H1 (cell line): ENCODE data around the gene MYH13. TPM values are rescaled to one million over a fixed set of nuclear protein-coding genes. Genes with fewer than 3 reads are reported as not detected.

Experiments
- CTCF ChIA-PET: fragments of 300-600 bp; sonication (Branson Sonifier 250); formaldehyde crosslinking; loops from one replicate; lab custom pipeline; 2021; ENCODE audit not compliant: partially characterized antibody; lab: Charles Lee
- POLR2A ChIA-PET: fragments of 300-600 bp; sonication (Branson Sonifier 250); formaldehyde crosslinking; loops from one replicate; lab custom pipeline; 2021; ENCODE audit warnings: inconsistent platforms; ENCODE audit not compliant: partially characterized antibody; lab: Charles Lee
- DNase-seq, 2 experiments: peaks; one replicate each; pipeline versions ENCODE4 v3.0.0 to v3.0.0-alpha.2; 2010 to 2022; ENCODE audit warnings: low spot score in 2 of 2, low read depth in 1 of 2, mixed read lengths in 1 of 2
- FAIRE-seq: peaks from 2 replicates; lab custom pipeline; 2011; peaks lifted over from hg19 to GRCh38; lab: Jason Lieb, UNC
- H2AFZ ChIP-seq: 2 replicates; pipeline ENCODE4 v1.8.1; 2012; ENCODE audit warnings: low read length, inconsistent platforms
- H2AK5ac ChIP-seq: 2 replicates; pipeline ENCODE4 v1.6.1; 2013; ENCODE audit warnings: low read depth, low read length
- H2BK120ac ChIP-seq: replicated peaks from 2 replicates; pipeline ENCODE3; 2013; ENCODE audit warnings: low read depth, low read length, inconsistent platforms
- H2BK12ac ChIP-seq: 2 replicates; pipeline ENCODE4 v1.6.1; 2013; ENCODE audit warnings: low read depth, low read length
- H2BK15ac ChIP-seq: 2 replicates; pipeline ENCODE4 v1.6.1; 2013; ENCODE audit warnings: low read length
- H2BK20ac ChIP-seq: 2 replicates; pipeline ENCODE4 v1.6.1; 2013; ENCODE audit warnings: low read length
- H2BK5ac ChIP-seq: 2 replicates; pipeline ENCODE4 v1.6.1; 2013; ENCODE audit warnings: low read depth, low read length
- H3K14ac ChIP-seq: 2 replicates; pipeline ENCODE4 v1.6.1; 2013; ENCODE audit warnings: inconsistent platforms; ENCODE audit not compliant: insufficient read length
- H3K18ac ChIP-seq: 2 replicates; pipeline ENCODE4 v1.6.1; 2013; ENCODE audit warnings: low read length; ENCODE audit errors: extremely low read depth
- H3K23ac ChIP-seq: 2 replicates; pipeline ENCODE4 v1.6.1; 2013; ENCODE audit warnings: inconsistent platforms; ENCODE audit not compliant: insufficient read length
- H3K23me2 ChIP-seq: 2 replicates; pipeline ENCODE4 v1.6.1; 2013; ENCODE audit warnings: low read depth, low read length
- H3K27ac ChIP-seq: 2 replicates; pipeline ENCODE4 v1.6.1; 2011; ENCODE audit warnings: low read depth, low read length, inconsistent platforms
- H3K27me3 ChIP-seq, 4 experiments: replicated peaks in 1 of 4; 1 replicate in 1 of 4; 2 replicates in 3 of 4; pipeline versions ENCODE4 v1.6.1 to v1.8.1; 2011 to 2013; ENCODE audit warnings: low read length in 3 of 4, mild to moderate bottlenecking in 3 of 4, inconsistent platforms in 2 of 4, mixed read lengths in 2 of 4, moderate library complexity in 1 of 4; ENCODE audit not compliant: control insufficient read depth in 3 of 4, insufficient read depth in 3 of 4; ENCODE audit errors: extremely low read depth in 1 of 4
- H3K36me3 ChIP-seq, 4 experiments: 2 replicates each; pipeline versions ENCODE4 v1.6.1 to v1.8.1; 2011 to 2013; ENCODE audit warnings: mild to moderate bottlenecking in 4 of 4, low read length in 3 of 4, moderate library complexity in 2 of 4, control low read depth in 1 of 4, inconsistent platforms in 1 of 4; ENCODE audit not compliant: insufficient read depth in 4 of 4, control insufficient read depth in 2 of 4
- H3K4ac ChIP-seq: replicated peaks from 2 replicates; pipeline ENCODE3; 2013; ENCODE audit warnings: low read length, low read depth, mixed read lengths, inconsistent platforms; ENCODE audit not compliant: insufficient read length
- H3K4me1 ChIP-seq, 4 experiments: replicated peaks in 1 of 4; 1 replicate in 1 of 4; 2 replicates in 3 of 4; pipeline versions ENCODE4 v1.6.1 to v1.8.1; 2011 to 2013; ENCODE audit warnings: low read length in 3 of 4, inconsistent platforms in 2 of 4, mixed read lengths in 1 of 4; ENCODE audit not compliant: insufficient read depth in 4 of 4, control insufficient read depth in 3 of 4
- H3K4me2 ChIP-seq, 2 experiments: 2 replicates each; pipeline versions ENCODE4 v1.6.1 to v1.8.1; 2011 to 2013; ENCODE audit warnings: low read depth in 2 of 2, low read length in 2 of 2, control low read depth in 1 of 2, inconsistent platforms in 1 of 2, mild to moderate bottlenecking in 1 of 2; ENCODE audit not compliant: insufficient read depth in 1 of 2
- H3K4me3 ChIP-seq, 4 experiments: fragments of 200-600, 300-600 bp in 1 of 4; sonication (generic), shearing (Covaris generic), sonication (Bioruptor Twin) in 1 of 4; 2 replicates each; pipeline versions ENCODE4 v1.5.1 to v1.8.1; 2011 to 2016; ENCODE audit warnings: low read length in 4 of 4, low read depth in 3 of 4, control low read depth in 2 of 4, inconsistent platforms in 2 of 4, mild to moderate bottlenecking in 2 of 4, mixed read lengths in 1 of 4, moderate library complexity in 1 of 4; ENCODE audit not compliant: insufficient read depth in 2 of 4; ENCODE audit errors: extremely low read depth in 1 of 4
- H3K56ac ChIP-seq: replicated peaks from 2 replicates; pipeline ENCODE3; 2013; ENCODE audit warnings: low read depth, mild to moderate bottlenecking, mixed read lengths, low read length, inconsistent platforms; ENCODE audit not compliant: insufficient read length
- H3K79me1 ChIP-seq: 2 replicates; pipeline ENCODE4 v1.6.1; 2013; ENCODE audit warnings: low read depth, low read length, control low read depth
- H3K79me2 ChIP-seq, 2 experiments: 2 replicates each; pipeline versions ENCODE4 v1.6.1 to v1.8.1; 2012 to 2013; ENCODE audit warnings: low read length in 2 of 2, mild to moderate bottlenecking in 2 of 2, inconsistent platforms in 1 of 2; ENCODE audit not compliant: insufficient read depth in 2 of 2, control insufficient read depth in 1 of 2
- H3K9ac ChIP-seq, 4 experiments: replicated peaks in 1 of 4; 1 replicate in 1 of 4; 2 replicates in 3 of 4; pipeline versions ENCODE4 v1.6.1 to v1.8.1; 2011 to 2013; ENCODE audit warnings: low read depth in 3 of 4, low read length in 3 of 4, control low read depth in 2 of 4, mild to moderate bottlenecking in 2 of 4, moderate library complexity in 2 of 4, inconsistent platforms in 1 of 4; ENCODE audit errors: extremely low read depth in 1 of 4
- H3K9me3 ChIP-seq, 2 experiments: 2 replicates each; pipeline versions ENCODE4 v1.6.1 to v1.8.1; 2012 to 2013; ENCODE audit warnings: mild to moderate bottlenecking in 2 of 2, moderate library complexity in 2 of 2, control low read depth in 1 of 2, inconsistent platforms in 1 of 2, low read depth in 1 of 2, low read length in 1 of 2, mixed read lengths in 1 of 2; ENCODE audit not compliant: insufficient read depth in 2 of 2
- H4K20me1 ChIP-seq, 2 experiments: replicated peaks in 1 of 2; 2 replicates each; pipeline versions ENCODE3 to v1.8.1; 2011 to 2013; ENCODE audit warnings: inconsistent platforms in 2 of 2, low read length in 2 of 2, mild to moderate bottlenecking in 1 of 2; ENCODE audit not compliant: insufficient read depth in 2 of 2, control insufficient read depth in 1 of 2
- H4K5ac ChIP-seq: 2 replicates; pipeline ENCODE4 v1.6.1; 2013; ENCODE audit warnings: low read length, low read depth, mixed read lengths, inconsistent platforms; ENCODE audit not compliant: insufficient read length
- H4K8ac ChIP-seq: 2 replicates; pipeline ENCODE4 v1.8.0; 2013; ENCODE audit warnings: mild to moderate bottlenecking, moderate library complexity, low read length, inconsistent platforms; ENCODE audit not compliant: insufficient read depth; ENCODE audit errors: extremely low read depth
- H4K91ac ChIP-seq: replicated peaks from 2 replicates; pipeline ENCODE3; 2013; ENCODE audit warnings: low read length, mixed read lengths, inconsistent platforms; ENCODE audit not compliant: insufficient read length
- BRCA1 ChIP-seq: IDR thresholded peaks from 2 replicates; pipeline ENCODE4 v1.6.1; 2012; ENCODE audit warnings: low read depth, low read length, improper control_type of control experiment
- CHD1 ChIP-seq: IDR thresholded peaks from 2 replicates; pipeline ENCODE4 v1.6.1; 2012; ENCODE audit warnings: low read depth, low read length, improper control_type of control experiment
- EGR1 ChIP-seq: IDR thresholded peaks from 2 replicates; pipeline ENCODE4 v1.6.1; 2011; ENCODE audit warnings: low read depth, low read length, borderline replicate concordance
- HDAC6 ChIP-seq: IDR thresholded peaks from one replicate; pipeline ENCODE4 v1.7.1; 2012; ENCODE audit warnings: low read depth, mild to moderate bottlenecking, inconsistent platforms, low read length, moderate library complexity
- KDM5A ChIP-seq: fragments of 200-600 bp; IDR thresholded peaks from 2 replicates; pipeline ENCODE4 v1.7.1; 2012; ENCODE audit warnings: mild to moderate bottlenecking, low read length, inconsistent platforms, mixed read lengths
- RAD21 ChIP-seq, 2 experiments: IDR thresholded peaks in 1 of 2; conservative IDR thresholded peaks in 1 of 2; 2 replicates each; pipeline ENCODE4 v1.6.1; 2011; ENCODE audit warnings: low read depth in 2 of 2, low read length in 2 of 2, improper control_type of control experiment in 1 of 2, inconsistent platforms in 1 of 2, mild to moderate bottlenecking in 1 of 2, moderate library complexity in 1 of 2
- WGBS, 2 experiments: shearing (Covaris generic) in 1 of 2; methylation state at CpG; one replicate each; pipeline versions ENCODE4 v1.1.6 to v1.1.7; 2013 to 2015; ENCODE audit warnings: low lambda C conversion rate in 2 of 2, mixed read lengths in 2 of 2, inconsistent platforms in 1 of 2, low coverage in 1 of 2, missing lambda C conversion rate in 1 of 2; ENCODE audit not compliant: insufficient replicate concordance in 2 of 2, insufficient coverage in 1 of 2, insufficient read length in 1 of 2; ENCODE audit errors: extremely low coverage in 1 of 2, missing lambda C conversion rate in 1 of 2; 5-methylcytosine and 5-hydroxymethylcytosine counted together
- polyA plus RNA-seq, 7 experiments: library from polyadenylated mRNA; depleted of rRNA in 3 of 7; stranded (reverse) in 5 of 7; unstranded in 2 of 7; fragments of >200 nt in 5 of 7; fragments of 200-250 nt in 2 of 7; gene quantifications; 1 replicate in 5 of 7; 2 replicates in 1 of 7; 4 replicates in 1 of 7; pipeline versions ENCODE4 v1.2.1 to v1.2.3, GENCODE V29; 2011 to 2013; ENCODE audit warnings: missing spikeins in 2 of 7, mixed read lengths in 2 of 7
- total RNA-seq: library from RNA; stranded (reverse); fragmentation: NEBNext Ultra II Directional; extraction: Animal tissue kit (Norgen Biotek cat#: 25700); gene quantifications from 2 replicates; pipeline ENCODE4 v1.2.1, GENCODE V29; 2021
- TF ChIP-seq, protein P1 (sequence below): IDR thresholded peaks from 2 replicates; pipeline ENCODE4 v1.6.1; 2012; ENCODE audit warnings: inconsistent platforms

The MYH13 gene
- total and polyA plus RNA-seq, 2 of the 8 experiments (the other 6 are each of a cell fraction or from before 2014, with no cell fraction given), result not detected

DNA sequence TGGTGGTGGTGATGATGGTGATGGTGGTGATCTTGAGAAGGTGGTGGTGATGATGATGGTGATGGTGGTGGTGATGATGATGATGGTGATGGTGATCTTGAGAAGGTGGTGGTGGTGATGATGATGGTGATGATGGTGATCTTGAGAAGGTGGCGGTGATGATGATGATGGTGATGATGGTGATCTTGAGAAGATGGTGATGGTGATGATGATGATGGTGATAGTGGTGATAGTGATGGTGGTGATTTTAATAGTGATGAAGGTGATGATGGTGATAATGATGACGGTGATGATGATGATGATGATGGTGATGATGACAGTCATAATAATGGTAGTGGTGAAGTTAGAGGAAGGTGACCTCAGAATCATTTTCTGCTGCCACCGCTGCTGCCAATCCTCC, 75.1 kb downstream of the MYH13 start:
- Histone ChIP-seq H3K4me3 (no peak overlapping the region), H2BK15ac (no peak overlapping the region), H3K14ac (no peak overlapping the region), H3K79me1 (no peaks in the 10 kb centered on the region), H2AK5ac (0 out of 2 replicates have a peak overlapping the region, but pooled peaks have one; percentile 19), H3K56ac (peak overlapping the region; percentile 26), H4K20me1 (no peaks in the 10 kb centered on the region), H4K8ac (no peak overlapping the region), H3K9ac (no peak overlapping the region), H3K4ac (no peak overlapping the region), H2AFZ (no peak overlapping the region), H3K23ac (no peak overlapping the region), H3K79me2 (no peaks in the 10 kb centered on the region), H3K27me3 (no peaks in the 10 kb centered on the region), H3K4me2 (no peak overlapping the region), H3K4me1 (no peaks in the 10 kb centered on the region), H2BK120ac (no peak overlapping the region), H3K23me2 (peaks cover 6% of the 10 kb centered on the region; the same call in 1 of the 2 replicates), H3K18ac (no peak overlapping the region), H3K9me3 (no peaks in the 10 kb centered on the region), H3K27ac (no peak overlapping the region), H3K36me3 (no peaks in the 10 kb centered on the region), H2BK20ac (no peak overlapping the region), H4K5ac (no peak overlapping the region), H2BK5ac (no peak overlapping the region), H2BK12ac (no peak overlapping the region), H4K91ac (no peak overlapping the region)
- FAIRE-seq (no peak), DNase-seq (no peak)
- POLR2A ChIA-PET, result no interaction called here
- 85% methylated on average over 3 of the region's 3 CpGs; no CpG with 5 or more reads in 1 of the 2 experiments for WGBS, 2 experiments
- no peak for TF ChIP-seq CHD1
- no peak for TF ChIP-seq KDM5A
- TF ChIP-seq RAD21 (IDR thresholded peaks at IDR 0.05 in 1 of 2, conservative IDR thresholded peaks at IDR 0.05 in 1 of 2; ENCODE audit: low read depth in 2 of 2, low read length in 2 of 2), result no peak
- no peak for TF ChIP-seq BRCA1
- no peak for TF ChIP-seq HDAC6
- no peak for TF ChIP-seq EGR1
- TF ChIP-seq, protein P1, sequence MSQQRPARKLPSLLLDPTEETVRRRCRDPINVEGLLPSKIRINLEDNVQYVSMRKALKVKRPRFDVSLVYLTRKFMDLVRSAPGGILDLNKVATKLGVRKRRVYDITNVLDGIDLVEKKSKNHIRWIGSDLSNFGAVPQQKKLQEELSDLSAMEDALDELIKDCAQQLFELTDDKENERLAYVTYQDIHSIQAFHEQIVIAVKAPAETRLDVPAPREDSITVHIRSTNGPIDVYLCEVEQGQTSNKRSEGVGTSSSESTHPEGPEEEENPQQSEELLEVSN, result no peak
- CTCF ChIA-PET, result interaction anchor here (0.8 to 6.2 kb wide), 10 partner anchors 10 to 337 kb away, joined by 3 to 60 read pairs (median 4); no protein-coding TSS in a partner anchor
